ENCODE measurements around the gene IFRD2. TPM values are rescaled to one million over a fixed set of nuclear protein-coding genes. Genes with fewer than 3 reads are reported as not detected.

Gene IFRD2
- total and polyA plus RNA-seq, 2 of the 13 experiments (the other 11 are each of a cell fraction or from before 2014, with no cell fraction given) = 32.8 to 96.1 TPM

DNA sequence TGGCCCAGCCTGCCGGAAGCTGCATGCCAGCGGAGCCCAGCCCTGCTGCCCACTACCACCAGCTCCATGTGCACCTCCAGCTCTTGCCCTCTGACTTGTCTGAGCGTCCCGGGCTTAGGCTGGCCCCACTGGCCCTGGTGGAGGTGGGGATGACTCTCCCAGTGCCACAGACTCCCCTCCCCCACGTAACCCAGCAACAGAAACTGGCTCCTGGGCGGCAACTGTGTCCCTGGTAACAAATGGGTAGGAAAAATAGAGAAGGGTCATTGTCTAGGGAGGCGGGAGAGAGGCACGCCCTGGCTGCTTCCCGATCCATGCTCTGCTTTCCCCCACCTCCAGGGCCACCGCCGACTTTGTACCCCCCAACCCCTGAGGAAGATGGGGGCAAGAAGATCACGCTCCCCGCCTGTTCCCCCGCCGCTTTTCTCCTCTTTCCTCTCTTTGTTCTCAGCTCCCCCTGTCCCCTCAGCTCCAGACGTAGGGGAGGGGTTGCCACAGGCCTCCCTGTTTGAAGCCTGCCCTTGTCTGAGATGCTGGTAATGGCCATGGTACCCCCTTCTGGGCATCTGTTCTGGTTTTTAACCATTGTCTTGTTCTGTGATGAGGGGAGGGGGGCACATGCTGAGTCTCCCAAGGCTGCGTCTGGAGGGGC lies 34.1 kb downstream of the IFRD2 start:
- intact Hi-C loops (cut with micrococcal nuclease; ENCODE audit: unreplicated experiment) = no loop called here
- peaks cover 45% of the 10 kb centered on the region for H3K4me1 ChIP-seq (ENCODE audit: insufficient read depth, low read length)
- TF ChIP-seq, protein P1, sequence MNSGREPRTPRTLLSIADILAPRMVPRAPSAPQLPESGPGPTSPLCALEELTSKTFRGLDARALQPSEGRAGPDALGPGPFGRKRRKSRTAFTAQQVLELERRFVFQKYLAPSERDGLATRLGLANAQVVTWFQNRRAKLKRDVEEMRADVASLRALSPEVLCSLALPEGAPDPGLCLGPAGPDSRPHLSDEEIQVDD (CRISPR knock-in tag; IDR thresholded peaks at IDR 0.05; ENCODE audit: borderline replicate concordance) = no peak
- TF ChIP-seq FOSL1 (CRISPR knock-in tag; IDR thresholded peaks at IDR 0.05; ENCODE audit: borderline replicate concordance) (no peak), CBFB (CRISPR knock-in tag; IDR thresholded peaks at IDR 0.05) (no peak), GABPB1 (CRISPR knock-in tag; IDR thresholded peaks at IDR 0.05) (no peak), ZNF7 (CRISPR knock-in tag; IDR thresholded peaks at IDR 0.05) (no peak), CBX2 (IDR thresholded peaks at IDR 0.05; ENCODE audit: low read depth, low read length) (no peak), CBX2 (CRISPR knock-in tag; IDR thresholded peaks at IDR 0.05; ENCODE audit: low read depth) (no peak), ZMAT3 (CRISPR knock-in tag; conservative IDR thresholded peaks at IDR 0.05) (no peak), ZFP36L1 (CRISPR knock-in tag; IDR thresholded peaks at IDR 0.05) (no peak), ZNF607 (CRISPR knock-in tag; IDR thresholded peaks at IDR 0.05; ENCODE audit: borderline replicate concordance) (no peak), IRX3 (CRISPR knock-in tag; IDR thresholded peaks at IDR 0.05; ENCODE audit: borderline replicate concordance, low read depth) (no peak), ARNT2 (CRISPR knock-in tag; IDR thresholded peaks at IDR 0.05; ENCODE audit: low read depth) (no peak), TARDBP (CRISPR knock-in tag; IDR thresholded peaks at IDR 0.05) (no peak), ZBTB7B (CRISPR knock-in tag; IDR thresholded peaks at IDR 0.05) (no peak), MXI1 (IDR thresholded peaks at IDR 0.05; ENCODE audit: borderline replicate concordance, low read depth, low read length) (no peak), EP300 (IDR thresholded peaks at IDR 0.05; ENCODE audit: low read depth in 2 of 2, low read length in 2 of 2) (no peak), EP300 (CRISPR knock-in tag; IDR thresholded peaks at IDR 0.05; ENCODE audit: borderline replicate concordance) (no peak)
- ATAC-seq (no peak), DNase-seq (ENCODE audit: low spot score) (no peak), FAIRE-seq (no peak)
- H3K9ac ChIP-seq (ENCODE audit: insufficient read depth, low read depth, low read length) = no peak overlapping the region
- no peak overlapping the region for H2AFZ ChIP-seq (ENCODE audit: low read length)
- CTCF ChIA-PET (ENCODE audit: low intra/inter-chr PET ratio, low total read pairs) = interaction anchor here (1.1 to 3.1 kb wide), 3 partner anchors 15 to 66 kb away, joined by 4 to 81 read pairs (median 26); no protein-coding TSS in a partner anchor
- POLR2A ChIA-PET = interaction anchor here (0.6 to 8.0 kb wide), 5 partner anchors 13 to 66 kb away, joined by 3 to 155 read pairs (median 8); partner anchors contain the start of genes GNAI2 and SEMA3B
- WGBS (ENCODE audit: low lambda C conversion rate) = 98% methylated on average over 13 of the region's 17 CpGs
- H3K36me3 ChIP-seq (replicated peaks in 1 of 2; ENCODE audit: control insufficient read depth in 1 of 2, insufficient read depth in 2 of 2, low read length in 2 of 2) = peaks cover 16 to 28% of the 10 kb centered on the region in 2 experiments
- H3K9me3 ChIP-seq (ENCODE audit: low read length) = no peaks in the 10 kb centered on the region
- no TSS peak for BruUV-seq (replicated peaks)
- H3K27ac ChIP-seq (ENCODE audit: extremely low read length, insufficient read depth, low read length) = no peak overlapping the region
- H3K27me3 ChIP-seq (ENCODE audit: control insufficient read depth in 1 of 2, insufficient read depth in 2 of 2, low read length in 2 of 2) = no peaks in the 10 kb centered on the region
- H3K79me2 ChIP-seq (ENCODE audit: insufficient read depth, low read length) = peaks cover 12% of the 10 kb centered on the region
- no peak overlapping the region for H3K4me3 ChIP-seq (replicated peaks in 1 of 3; ENCODE audit: insufficient read depth in 1 of 3, low read depth in 2 of 3, low read length in 3 of 3)
- H3K4me2 ChIP-seq (ENCODE audit: low read depth, low read length) = no peak overlapping the region
- in situ Hi-C loops (cut with HindIII; ENCODE audit: extremely low pct_ligation_motif_present, low pct_unique_long_range_greater_than_20kb) = no loop called here
- no peaks in the 10 kb centered on the region for H4K20me1 ChIP-seq (ENCODE audit: insufficient read depth, low read length)

Data from HepG2 (cell line).